Activated CD4-positive, alpha-beta T cell treated with anti-CD3 and anti-CD28 coated beads, Interleukin-2, amount 10 ng/mL, durations not matched to agents 7 days and 5 days (primary cell): ENCODE results near the gene DUSP15. TPM values are rescaled to one million over a fixed set of nuclear protein-coding genes. Genes with fewer than 3 reads are reported as not detected.
A peak's percentile ranks its signal among the peaks of the same experiment; 100 is the strongest.

Experiments used
- CTCF ChIA-PET: fragments of 350-600 bp; sonication (Branson Sonifier 250); formaldehyde crosslinking; loops from one replicate; lab custom pipeline; 2021; ENCODE audit warnings: antibody characterized with exemption; lab: Charles Lee
- POLR2A ChIA-PET: fragments of 350-600 bp; sonication (Branson Sonifier 250); formaldehyde crosslinking; loops from one replicate; lab custom pipeline; 2021; ENCODE audit warnings: antibody characterized with exemption; lab: Charles Lee
- DNase-seq: peaks from one replicate; pipeline ENCODE4 v3.0.0-alpha.2; 2020
- H3K27ac Mint-ChIP-seq: one replicate; pipeline ENCODE4 v1.8.0; 2021; ENCODE audit warnings: mild to moderate bottlenecking, moderate library complexity, mixed read lengths
- H3K27me3 Mint-ChIP-seq: one replicate; pipeline ENCODE4 v1.8.0; 2021; ENCODE audit warnings: mixed read lengths
- H3K36me3 Mint-ChIP-seq: one replicate; pipeline ENCODE4 v1.8.0; 2021; ENCODE audit warnings: low read depth, mixed read lengths
- H3K4me1 Mint-ChIP-seq: one replicate; pipeline ENCODE4 v1.8.0; 2021; ENCODE audit warnings: mixed read lengths
- H3K4me3 Mint-ChIP-seq: one replicate; pipeline ENCODE4 v1.8.0; 2021; ENCODE audit warnings: mild to moderate bottlenecking, moderate library complexity, mixed read lengths
- H3K9me3 Mint-ChIP-seq: one replicate; pipeline ENCODE4 v1.8.0; 2021; ENCODE audit warnings: mixed read lengths
- total RNA-seq, 2 experiments: library from RNA; stranded (reverse); gene quantifications; one replicate each; pipeline ENCODE4 v1.2.3, GENCODE V29; 2021

Gene DUSP15
- total RNA-seq, 2 experiments from 2014 or later = not detected

DNA sequence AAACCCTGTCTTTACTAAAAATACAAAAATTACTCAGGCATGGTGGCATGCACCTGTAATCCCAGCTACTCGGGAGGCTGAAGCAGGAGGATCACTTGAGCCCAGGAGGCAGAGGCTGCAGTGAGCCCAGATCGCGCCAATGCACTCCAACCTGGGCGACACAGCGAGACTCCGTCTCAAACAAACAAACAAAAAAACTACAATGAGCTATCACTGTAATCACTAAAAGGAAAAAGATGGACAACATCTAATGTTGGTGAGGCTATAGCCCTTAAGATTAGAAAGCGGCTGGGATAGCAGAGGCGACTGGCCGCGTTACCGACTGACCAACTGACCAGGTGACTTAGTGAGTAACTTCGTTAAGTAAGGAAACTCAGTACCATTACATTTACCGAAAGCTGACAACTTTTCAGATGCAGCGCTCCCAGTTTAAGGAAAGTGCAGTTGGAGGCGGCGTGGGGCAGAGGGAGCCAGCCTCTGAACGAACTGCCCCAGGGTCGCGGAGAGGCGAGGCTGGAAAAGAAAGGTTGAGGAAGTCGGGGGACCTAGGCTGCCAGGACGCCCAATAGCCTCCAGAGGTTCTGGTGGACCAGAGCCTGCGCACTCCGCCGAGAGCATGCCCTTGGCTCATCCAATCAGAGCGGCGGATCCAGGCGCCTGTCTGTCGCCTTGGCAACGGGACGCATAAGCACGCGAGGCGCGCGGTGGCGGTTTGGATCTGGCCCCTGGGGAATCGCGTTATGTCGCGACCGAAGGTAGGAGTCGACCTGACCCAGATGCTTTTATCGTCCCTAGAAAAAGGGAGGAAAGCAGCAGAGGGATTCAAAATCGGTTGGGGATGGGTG, 9.0 kb upstream of the DUSP15 start:
- Mint-ChIP-seq H3K27me3 (peaks cover 45% of the 10 kb centered on the region), H3K4me3 (peak overlapping the region; percentile 87), H3K27ac (peak overlapping the region; percentile 65), H3K4me1 (peaks cover 17% of the 10 kb centered on the region), H3K36me3 (peaks cover 3% of the 10 kb centered on the region), H3K9me3 (no peaks in the 10 kb centered on the region)
- ChIA-PET CTCF (interaction anchor here (0.6 to 3.1 kb wide), 7 partner anchors 8 to 204 kb away, joined by 3 to 10 read pairs (median 3); partner anchors contain the start of gene PDRG1), POLR2A (interaction anchor here (0.9 kb wide), 2 partner anchors 72 to 92 kb away, joined by 3 to 4 read pairs; partner anchors contain the start of gene PDRG1)
- DNase-seq = peak; percentile 86

GRCh38 chr20:31877684-31878083, 7.4 kb upstream of the DUSP15 start:
- H3K27me3 Mint-ChIP-seq = peaks cover 57% of the 10 kb centered on the region
- peaks cover 3% of the 10 kb centered on the region for H3K36me3 Mint-ChIP-seq
- H3K27ac Mint-ChIP-seq = no peak overlapping the region
- POLR2A ChIA-PET = no interaction called here
- no peak for DNase-seq
- H3K4me3 Mint-ChIP-seq = no peak overlapping the region
- CTCF ChIA-PET = interaction anchor here (3.1 kb wide), 1 partner anchor 75 kb away, joined by 10 read pairs; the partner anchor contains the start of gene PDRG1
- peaks cover 17% of the 10 kb centered on the region for H3K4me1 Mint-ChIP-seq
- H3K9me3 Mint-ChIP-seq = no peaks in the 10 kb centered on the region

DNA sequence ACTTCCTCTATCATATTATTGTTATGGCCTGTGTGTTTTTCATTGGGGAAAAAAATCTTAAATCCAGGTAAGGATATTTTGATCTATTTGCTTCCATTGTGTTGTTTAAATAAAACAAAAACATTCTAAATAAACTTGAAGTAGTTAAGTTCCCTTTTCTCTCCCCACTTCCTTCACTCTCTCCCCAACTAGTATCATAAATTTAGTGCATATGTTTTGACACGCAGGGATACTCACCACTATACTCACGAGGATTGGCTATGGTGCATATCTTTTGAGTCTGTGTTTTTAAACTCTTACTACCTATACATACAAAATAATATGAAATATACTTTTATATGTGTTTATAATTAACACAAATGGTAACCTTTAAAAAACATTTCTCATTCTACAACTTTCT, 5.3 kb upstream of the DUSP15 start:
- H3K4me1 Mint-ChIP-seq = peaks cover 16% of the 10 kb centered on the region
- ChIA-PET CTCF (no interaction called here), POLR2A (no interaction called here)
- H3K9me3 Mint-ChIP-seq = no peaks in the 10 kb centered on the region
- peaks cover 69% of the 10 kb centered on the region for H3K27me3 Mint-ChIP-seq
- no peak overlapping the region for H3K4me3 Mint-ChIP-seq
- no peak for DNase-seq
- no peak overlapping the region for H3K27ac Mint-ChIP-seq
- peaks cover 3% of the 10 kb centered on the region for H3K36me3 Mint-ChIP-seq

GRCh38 chr20:31872406-31872805, 2.1 kb upstream of the DUSP15 start:
- Mint-ChIP-seq H3K4me3 (no peak overlapping the region), H3K27ac (no peak overlapping the region), H3K4me1 (peaks cover 11% of the 10 kb centered on the region), H3K36me3 (no peaks in the 10 kb centered on the region), H3K27me3 (peaks cover 67% of the 10 kb centered on the region), H3K9me3 (no peaks in the 10 kb centered on the region)
- POLR2A ChIA-PET = no interaction called here
- CTCF ChIA-PET = interaction anchor here (0.5 to 0.6 kb wide), 2 partner anchors 654 to 1435 kb away, joined by 4 to 5 read pairs; no protein-coding TSS in a partner anchor
- no peak for DNase-seq

- no peaks in the 10 kb centered on the region for H3K36me3 Mint-ChIP-seq
- ChIA-PET CTCF (no interaction called here), POLR2A (no interaction called here)
- peaks cover 62% of the 10 kb centered on the region for H3K27me3 Mint-ChIP-seq
- H3K9me3 Mint-ChIP-seq = no peaks in the 10 kb centered on the region
- H3K4me1 Mint-ChIP-seq = peaks cover 11% of the 10 kb centered on the region
- no peak for DNase-seq
- H3K4me3 Mint-ChIP-seq = no peak overlapping the region
- H3K27ac Mint-ChIP-seq = no peak overlapping the region
Measured at GRCh38 chr20:31871618-31871954, 1.3 kb upstream of the DUSP15 start.

GRCh38 chr20:31870726-31871617, 645 bp upstream of the DUSP15 start:
- Mint-ChIP-seq H3K27me3 (peaks cover 59% of the 10 kb centered on the region), H3K36me3 (no peaks in the 10 kb centered on the region), H3K27ac (no peak overlapping the region), H3K9me3 (no peaks in the 10 kb centered on the region), H3K4me3 (no peak overlapping the region), H3K4me1 (peaks cover 11% of the 10 kb centered on the region)
- POLR2A ChIA-PET = no interaction called here
- CTCF ChIA-PET = interaction anchor here (0.8 to 1.5 kb wide), 2 partner anchors 9 to 80 kb away, joined by 3 read pairs; no protein-coding TSS in a partner anchor
- DNase-seq = no peak

- no peaks in the 10 kb centered on the region for H3K36me3 Mint-ChIP-seq
- H3K4me1 Mint-ChIP-seq = peaks cover 11% of the 10 kb centered on the region
- H3K27ac Mint-ChIP-seq = no peak overlapping the region
- H3K9me3 Mint-ChIP-seq = no peaks in the 10 kb centered on the region
- peak overlapping the region; percentile 53 for H3K4me3 Mint-ChIP-seq
- peaks cover 51% of the 10 kb centered on the region for H3K27me3 Mint-ChIP-seq
- no peak for DNase-seq
- ChIA-PET POLR2A (no interaction called here), CTCF (interaction anchor here (1.0 to 1.5 kb wide), 2 partner anchors 81 to 162 kb away, joined by 3 read pairs; no protein-coding TSS in a partner anchor)
Measured at GRCh38 chr20:31869673-31869941, 720 bp downstream of the DUSP15 start.

DNA sequence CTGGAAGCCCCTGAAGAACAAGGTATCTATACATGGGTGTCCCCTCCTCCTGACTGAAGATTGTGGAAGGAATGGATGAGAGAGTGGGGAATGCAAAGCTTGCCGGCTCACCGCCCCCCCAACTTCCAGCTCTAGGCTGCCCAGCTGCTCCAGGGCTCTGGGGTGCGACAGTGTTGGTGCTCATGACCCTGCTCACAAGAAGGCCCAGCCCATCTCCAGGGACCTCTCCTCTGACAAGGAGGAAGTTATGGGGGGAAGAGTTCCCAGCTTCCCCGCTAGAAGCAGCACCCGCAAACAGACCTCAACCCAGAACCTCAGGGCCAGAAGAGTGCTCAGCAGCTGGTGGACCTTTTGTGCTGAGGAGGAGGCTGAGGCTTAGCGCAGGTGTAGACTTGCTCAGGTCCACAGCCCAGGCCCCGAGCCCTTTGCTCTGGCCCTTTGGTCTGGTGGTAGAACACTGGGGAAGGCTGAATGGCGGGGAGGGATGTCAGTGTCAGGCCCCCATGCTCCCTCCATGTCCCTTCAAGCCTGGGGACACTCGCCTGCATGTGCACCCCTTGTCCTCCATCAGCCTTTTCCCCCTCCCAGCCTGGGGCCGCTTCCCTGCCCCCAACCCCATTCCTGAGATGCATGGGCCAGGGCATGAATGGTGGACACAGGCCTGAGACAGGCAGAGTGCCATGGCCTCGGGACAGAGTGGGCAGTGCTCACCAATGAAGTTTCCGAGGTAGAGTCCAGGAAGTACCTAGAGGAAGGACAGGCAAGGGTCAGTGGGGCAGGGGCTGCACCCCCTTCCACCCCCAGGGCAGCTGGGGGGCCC, 1.3 kb downstream of the DUSP15 start:
- POLR2A ChIA-PET = no interaction called here
- no peak overlapping the region for H3K27ac Mint-ChIP-seq

DNA sequence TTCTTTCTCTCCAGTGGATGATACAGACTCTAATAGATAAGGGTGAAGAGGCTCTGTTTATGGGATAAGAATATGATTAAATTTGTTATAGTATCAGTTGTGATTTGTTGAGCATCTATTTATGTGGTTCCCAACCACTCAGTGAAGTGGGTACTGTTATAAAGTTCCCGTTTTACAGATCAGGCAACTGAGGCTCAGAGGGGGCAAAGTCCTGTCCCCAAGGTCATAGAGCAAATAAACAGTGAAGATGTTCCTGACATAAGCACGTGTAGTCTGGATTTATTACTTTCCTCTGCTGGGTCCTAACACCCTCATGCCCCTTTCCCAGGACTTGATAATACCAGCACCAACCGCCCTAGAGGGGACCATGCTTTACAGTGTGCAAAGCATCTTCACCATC, 4.1 kb downstream of the DUSP15 start:
- no peaks in the 10 kb centered on the region for H3K9me3 Mint-ChIP-seq
- peaks cover 36% of the 10 kb centered on the region for H3K27me3 Mint-ChIP-seq
- no peaks in the 10 kb centered on the region for H3K36me3 Mint-ChIP-seq
- no peak overlapping the region for H3K27ac Mint-ChIP-seq
- CTCF ChIA-PET = no interaction called here
- H3K4me1 Mint-ChIP-seq = peaks cover 16% of the 10 kb centered on the region
- POLR2A ChIA-PET = no interaction called here
- DNase-seq = no peak
- no peak overlapping the region for H3K4me3 Mint-ChIP-seq

More for the DNA sequence above, 1.3 kb downstream of the DUSP15 start:
- CTCF ChIA-PET = interaction anchor here (1.0 kb wide), 1 partner anchor 162 kb away, joined by 3 read pairs; no protein-coding TSS in a partner anchor
- DNase-seq = no peak
- peaks cover 48% of the 10 kb centered on the region for H3K27me3 Mint-ChIP-seq
- no peaks in the 10 kb centered on the region for H3K36me3 Mint-ChIP-seq
- peaks cover 11% of the 10 kb centered on the region for H3K4me1 Mint-ChIP-seq
- H3K9me3 Mint-ChIP-seq = no peaks in the 10 kb centered on the region
- H3K4me3 Mint-ChIP-seq = no peak overlapping the region

DNA sequence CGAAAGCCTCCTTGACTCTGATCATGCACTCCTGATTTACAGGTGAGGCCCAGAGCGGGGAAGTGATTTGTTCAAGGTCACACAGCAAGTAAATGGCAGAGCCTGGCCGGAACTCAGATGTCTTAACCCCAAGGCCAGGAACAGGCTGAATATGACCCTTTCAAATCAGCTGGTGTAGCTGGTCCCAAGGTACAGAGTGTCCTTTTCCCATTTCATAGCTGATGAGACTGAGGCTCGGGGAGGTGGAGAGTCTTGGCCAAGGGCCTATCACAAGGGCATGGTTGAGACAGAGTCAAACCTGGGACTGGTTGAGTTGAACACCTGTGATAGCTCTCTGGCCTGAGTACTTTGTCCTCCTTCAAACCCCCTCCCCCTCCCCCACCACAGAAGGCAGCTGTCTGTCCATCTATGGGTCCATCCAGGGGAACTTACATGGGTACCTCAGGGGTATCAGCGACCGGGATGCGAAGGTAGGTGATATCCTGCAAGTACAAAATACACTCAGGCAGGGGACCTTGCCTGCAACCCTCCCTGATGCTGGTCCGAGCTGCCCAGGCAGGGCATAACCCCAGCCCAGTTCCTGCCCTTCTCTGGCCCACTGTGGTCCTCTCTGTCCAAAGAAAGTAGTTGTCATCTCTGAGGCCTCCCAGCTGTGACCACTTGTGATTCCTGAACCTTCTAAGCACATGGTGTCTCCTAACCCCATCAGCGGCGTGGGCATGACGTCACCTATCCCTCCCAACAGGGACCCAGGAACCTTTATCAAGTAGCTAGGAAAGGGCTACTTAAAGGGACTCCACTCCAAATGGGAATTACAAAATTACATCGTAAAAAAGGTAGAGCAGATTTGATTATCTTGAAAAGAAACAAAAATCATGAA, 5.6 kb downstream of the DUSP15 start:
- no peaks in the 10 kb centered on the region for H3K36me3 Mint-ChIP-seq
- CTCF ChIA-PET = interaction anchor here (1.1 to 1.4 kb wide), 2 partner anchors 12 to 14 kb away, joined by 3 read pairs; no protein-coding TSS in a partner anchor
- H3K9me3 Mint-ChIP-seq = no peaks in the 10 kb centered on the region
- H3K4me1 Mint-ChIP-seq = peaks cover 9% of the 10 kb centered on the region
- POLR2A ChIA-PET = no interaction called here
- peaks cover 38% of the 10 kb centered on the region for H3K27me3 Mint-ChIP-seq
- H3K27ac Mint-ChIP-seq = no peak overlapping the region
- no peak overlapping the region for H3K4me3 Mint-ChIP-seq
- no peak for DNase-seq

- Mint-ChIP-seq H3K36me3 (no peaks in the 10 kb centered on the region), H3K9me3 (no peaks in the 10 kb centered on the region), H3K4me1 (peaks cover 13% of the 10 kb centered on the region), H3K4me3 (no peak overlapping the region), H3K27me3 (peaks cover 33% of the 10 kb centered on the region), H3K27ac (no peak overlapping the region)
- ChIA-PET CTCF (interaction anchor here (0.9 to 1.4 kb wide), 4 partner anchors 11 to 88 kb away, joined by 3 to 4 read pairs (median 3); partner anchors contain the start of gene PDRG1), POLR2A (no interaction called here)
- no peak for DNase-seq
Measured at GRCh38 chr20:31863296-31864085, 6.8 kb downstream of the DUSP15 start.
